Kidney (tissue), 14 donors: ENCODE results near the gene AUTS2. TPM values are rescaled to one million over a fixed set of nuclear protein-coding genes. Genes with fewer than 3 reads are reported as not detected.

ENCODE experiments used
- DNase-seq, 5 donors: peaks; one replicate each; pipeline ENCODE4 v3.0.0-alpha.2; 2013 to 2020
- FAIRE-seq: peaks from 2 replicates; lab custom pipeline; 2012; peaks lifted over from hg19 to GRCh38; lab: Jason Lieb, UNC
- H3K27ac ChIP-seq, 2 donors: one replicate each; pipeline ENCODE4 v1.7.0; 2013; ENCODE audit warnings: low read depth in 2 of 2, low read length in 2 of 2, inconsistent platforms in 1 of 2
- H3K27me3 ChIP-seq: one replicate; pipeline ENCODE4 v1.7.1; 2013; ENCODE audit warnings: low read length, inconsistent platforms; ENCODE audit not compliant: control insufficient read depth, insufficient read depth
- H3K36me3 ChIP-seq, 3 donors: one replicate each; pipeline versions ENCODE4 v1.7.0 to v1.7.1; 2013; ENCODE audit warnings: low read length in 3 of 3, control low read depth in 1 of 3, inconsistent platforms in 1 of 3; ENCODE audit not compliant: insufficient read depth in 3 of 3, control insufficient read depth in 2 of 3
- H3K4me1 ChIP-seq, 3 donors: one replicate each; pipeline versions ENCODE4 v1.7.0 to v1.7.1; 2013; ENCODE audit warnings: low read length in 3 of 3, inconsistent platforms in 1 of 3, low read depth in 1 of 3; ENCODE audit not compliant: control insufficient read depth in 2 of 3, insufficient read depth in 2 of 3
- H3K4me3 ChIP-seq, 3 donors: one replicate each; pipeline versions ENCODE4 v1.7.0 to v1.8.1; 2013; ENCODE audit warnings: low read length in 3 of 3, control low read depth in 1 of 3, inconsistent platforms in 1 of 3
- H3K9ac ChIP-seq, 3 donors: one replicate each; pipeline versions ENCODE4 v1.7.0 to v1.7.1; 2013; ENCODE audit warnings: low read length in 3 of 3, control low read depth in 1 of 3, inconsistent platforms in 1 of 3
- H3K9me3 ChIP-seq, 3 donors: one replicate each; pipeline versions ENCODE4 v1.7.0 to v1.7.1; 2013; ENCODE audit warnings: low read length in 3 of 3, control low read depth in 1 of 3, inconsistent platforms in 1 of 3; ENCODE audit not compliant: control insufficient read depth in 2 of 3, insufficient read depth in 1 of 3
- CTCF ChIP-seq: IDR thresholded peaks from 3 replicates; pipeline ENCODE4 v1.5.1; 2012; ENCODE audit warnings: mild to moderate bottlenecking, moderate library complexity, borderline replicate concordance; ENCODE audit not compliant: insufficient read depth; ENCODE audit errors: extremely low read depth
- intact Hi-C: fragments of 100-400 bp; cut with DNase I; formaldehyde crosslinking; loops from one replicate; pipeline ENCODE4 v1.11.1; 2022
- polyA plus RNA-seq: library from polyadenylated mRNA; stranded (reverse); fragments of 350-450 nt; fragmentation: Illumina TruSeq; extraction: RNeasy Lipid Tissue Mini Kit (QIAGEN cat#74804); gene quantifications from one replicate; pipeline ENCODE4 v1.2.3, GENCODE V29; 2014; ENCODE audit warnings: low read depth, low replicate concordance; ENCODE audit not compliant: insufficient read depth
- total RNA-seq: library from RNA; stranded (reverse); fragmentation: NEBNext Ultra II Directional; extraction: Animal tissue kit (Norgen Biotek cat#: 25700); gene quantifications from one replicate; pipeline ENCODE4 v1.2.1, GENCODE V29; 2021
- donor health status: control.
- donor health status: control.
- donor health status: control.
- donor health status: control.
- donor health status: control.
- donor health status: DM: yes; HTN: yes; CAD: no.
- donor health status: Normal renal cell carcinoma (clear cell type).

AUTS2 gene
- total and polyA plus RNA-seq, 2 donors from 2014 or later, result 5.2 to 33.8 TPM

GRCh38 chr7:70597066-70597465, 998.8 kb downstream of the AUTS2 start:
- Histone ChIP-seq H3K27me3 (no peaks in the 10 kb centered on the region), H3K4me1 (peaks cover 0 to 4% (median 4%) of the 10 kb centered on the region in 3 donors), H3K4me3 (peak overlapping the region in 1 of 3 donors; percentile 73), H3K9me3 (peaks cover 0 to 6% (median 0%) of the 10 kb centered on the region in 3 donors), H3K27ac (no peak overlapping the region), H3K36me3 (no peaks in the 10 kb centered on the region), H3K9ac (no peak overlapping the region)
- DNase-seq (no peak), FAIRE-seq (no peak)
- TF ChIP-seq CTCF, result no peak
- intact Hi-C loops, result no loop called here

GRCh38 chr7:70598976-70599375, 1000.7 kb downstream of the AUTS2 start:
- Histone ChIP-seq H3K4me3 (no peak overlapping the region), H3K9me3 (peaks cover 0 to 6% (median 0%) of the 10 kb centered on the region in 3 donors), H3K27ac (no peak overlapping the region), H3K27me3 (no peaks in the 10 kb centered on the region), H3K9ac (no peak overlapping the region), H3K36me3 (no peaks in the 10 kb centered on the region), H3K4me1 (peaks cover 0 to 6% (median 4%) of the 10 kb centered on the region in 3 donors)
- DNase-seq (no peak), FAIRE-seq (no peak)
- intact Hi-C loops, result no loop called here
- no peak for TF ChIP-seq CTCF

- H3K36me3 ChIP-seq, result no peaks in the 10 kb centered on the region
- H3K4me1 ChIP-seq, result peaks cover 0 to 6% (median 4%) of the 10 kb centered on the region in 3 donors
- no peak for FAIRE-seq
Observed at GRCh38 chr7:70599446-70600190, 1001.3 kb downstream of the AUTS2 start.

More at GRCh38 chr7:70599446-70600190, 1001.3 kb downstream of the AUTS2 start:
- Histone ChIP-seq H3K9me3 (peaks cover 0 to 6% (median 0%) of the 10 kb centered on the region in 3 donors), H3K4me3 (no peak overlapping the region), H3K9ac (no peak overlapping the region), H3K27ac (no peak overlapping the region), H3K27me3 (no peaks in the 10 kb centered on the region)
- TF ChIP-seq CTCF, result no peak
- no peak for DNase-seq
- intact Hi-C loops, result no loop called here
